ENCODE data around the gene NR2E1.

The NR2E1 gene

GRCh38 chr6:108123481-108123929 lies 42.3 kb upstream of the NR2E1 start:
- Histone ChIP-seq H3K4me3 (ENCODE audit: low read depth in 1 of 2, low read length in 2 of 2) (no peak overlapping the region), H3K9ac (ENCODE audit: low read depth in 1 of 2, low read length in 2 of 2) (no peak overlapping the region), H3K27ac (ENCODE audit: low read depth, low read length) (no peak overlapping the region), H3K27me3 (ENCODE audit: control insufficient read depth in 1 of 2, insufficient read depth in 2 of 2, low read length in 2 of 2) (peaks cover 51 to 88% of the 10 kb centered on the region in 2 donors), H3K4me1 (ENCODE audit: control insufficient read depth in 1 of 2, insufficient read depth in 2 of 2, low read length in 2 of 2) (peaks cover 11% of the 10 kb centered on the region in 2 donors), H3K36me3 (ENCODE audit: control insufficient read depth in 1 of 2, insufficient read depth in 2 of 2, low read length in 2 of 2) (no peaks in the 10 kb centered on the region), H3K9me3 (ENCODE audit: control insufficient read depth in 1 of 2, low read length in 2 of 2) (no peaks in the 10 kb centered on the region)

DNA sequence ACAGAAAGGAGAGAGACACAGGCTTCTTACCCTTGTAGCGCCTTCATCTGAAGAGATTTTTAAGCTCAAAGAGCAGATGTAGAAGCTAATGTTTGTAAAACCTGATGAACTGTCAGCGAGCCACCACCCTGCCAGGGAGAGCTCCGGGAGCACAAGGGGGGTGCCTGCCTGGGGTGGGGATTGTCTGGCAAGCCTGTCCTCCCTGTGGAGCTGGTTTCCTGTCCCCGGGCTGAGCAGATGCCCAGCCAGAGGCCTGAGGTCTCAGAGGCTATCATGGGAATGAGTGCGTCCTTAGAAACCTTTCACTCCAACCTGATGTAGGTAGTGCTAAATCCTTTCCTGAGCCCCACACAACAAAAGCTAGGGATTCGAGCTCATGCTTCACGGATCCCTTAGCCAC lies 41.9 kb upstream of the NR2E1 start:
- Histone ChIP-seq H3K36me3 (ENCODE audit: control insufficient read depth in 1 of 2, insufficient read depth in 2 of 2, low read length in 2 of 2) (no peaks in the 10 kb centered on the region), H3K9ac (ENCODE audit: low read depth in 1 of 2, low read length in 2 of 2) (no peak overlapping the region), H3K4me1 (ENCODE audit: control insufficient read depth in 1 of 2, insufficient read depth in 2 of 2, low read length in 2 of 2) (peaks cover 6% of the 10 kb centered on the region in 2 donors), H3K27ac (ENCODE audit: low read depth, low read length) (no peak overlapping the region), H3K4me3 (ENCODE audit: low read depth in 1 of 2, low read length in 2 of 2) (no peak overlapping the region), H3K9me3 (ENCODE audit: control insufficient read depth in 1 of 2, low read length in 2 of 2) (no peaks in the 10 kb centered on the region), H3K27me3 (ENCODE audit: control insufficient read depth in 1 of 2, insufficient read depth in 2 of 2, low read length in 2 of 2) (peaks cover 47 to 88% of the 10 kb centered on the region in 2 donors)

GRCh38 chr6:108127056-108127455 lies 38.8 kb upstream of the NR2E1 start:
- H3K27ac ChIP-seq (ENCODE audit: low read depth, low read length), result no peak overlapping the region
- H3K4me3 ChIP-seq (ENCODE audit: low read depth in 1 of 2, low read length in 2 of 2), result no peak overlapping the region
- no peaks in the 10 kb centered on the region for H3K36me3 ChIP-seq (ENCODE audit: control insufficient read depth in 1 of 2, insufficient read depth in 2 of 2, low read length in 2 of 2)
- H3K9me3 ChIP-seq (ENCODE audit: control insufficient read depth in 1 of 2, low read length in 2 of 2), result no peaks in the 10 kb centered on the region
- no peaks in the 10 kb centered on the region for H3K4me1 ChIP-seq (ENCODE audit: control insufficient read depth in 1 of 2, insufficient read depth in 2 of 2, low read length in 2 of 2)
- peaks cover 32 to 70% of the 10 kb centered on the region in 2 donors for H3K27me3 ChIP-seq (ENCODE audit: control insufficient read depth in 1 of 2, insufficient read depth in 2 of 2, low read length in 2 of 2)
- no peak overlapping the region for H3K9ac ChIP-seq (ENCODE audit: low read depth in 1 of 2, low read length in 2 of 2)

- Histone ChIP-seq H3K4me1 (ENCODE audit: control insufficient read depth in 1 of 2, insufficient read depth in 2 of 2, low read length in 2 of 2) (no peaks in the 10 kb centered on the region), H3K9me3 (ENCODE audit: control insufficient read depth in 1 of 2, low read length in 2 of 2) (no peaks in the 10 kb centered on the region), H3K4me3 (ENCODE audit: low read depth in 1 of 2, low read length in 2 of 2) (no peak overlapping the region), H3K27ac (ENCODE audit: low read depth, low read length) (no peak overlapping the region), H3K9ac (ENCODE audit: low read depth in 1 of 2, low read length in 2 of 2) (no peak overlapping the region), H3K36me3 (ENCODE audit: control insufficient read depth in 1 of 2, insufficient read depth in 2 of 2, low read length in 2 of 2) (no peaks in the 10 kb centered on the region), H3K27me3 (ENCODE audit: control insufficient read depth in 1 of 2, insufficient read depth in 2 of 2, low read length in 2 of 2) (peaks cover 34 to 67% of the 10 kb centered on the region in 2 donors)
Measured at GRCh38 chr6:108127826-108128225, 38.0 kb upstream of the NR2E1 start.

GRCh38 chr6:108130262-108130661 lies 35.6 kb upstream of the NR2E1 start:
- no peak overlapping the region for H3K4me3 ChIP-seq (ENCODE audit: low read depth in 1 of 2, low read length in 2 of 2)
- peaks cover 35 to 66% of the 10 kb centered on the region in 2 donors for H3K27me3 ChIP-seq (ENCODE audit: control insufficient read depth in 1 of 2, insufficient read depth in 2 of 2, low read length in 2 of 2)
- no peak overlapping the region for H3K9ac ChIP-seq (ENCODE audit: low read depth in 1 of 2, low read length in 2 of 2)
- peaks cover 0 to 16% of the 10 kb centered on the region in 2 donors for H3K4me1 ChIP-seq (ENCODE audit: control insufficient read depth in 1 of 2, insufficient read depth in 2 of 2, low read length in 2 of 2)
- H3K9me3 ChIP-seq (ENCODE audit: control insufficient read depth in 1 of 2, low read length in 2 of 2), result no peaks in the 10 kb centered on the region
- H3K36me3 ChIP-seq (ENCODE audit: control insufficient read depth in 1 of 2, insufficient read depth in 2 of 2, low read length in 2 of 2), result no peaks in the 10 kb centered on the region
- H3K27ac ChIP-seq (ENCODE audit: low read depth, low read length), result no peak overlapping the region

DNA sequence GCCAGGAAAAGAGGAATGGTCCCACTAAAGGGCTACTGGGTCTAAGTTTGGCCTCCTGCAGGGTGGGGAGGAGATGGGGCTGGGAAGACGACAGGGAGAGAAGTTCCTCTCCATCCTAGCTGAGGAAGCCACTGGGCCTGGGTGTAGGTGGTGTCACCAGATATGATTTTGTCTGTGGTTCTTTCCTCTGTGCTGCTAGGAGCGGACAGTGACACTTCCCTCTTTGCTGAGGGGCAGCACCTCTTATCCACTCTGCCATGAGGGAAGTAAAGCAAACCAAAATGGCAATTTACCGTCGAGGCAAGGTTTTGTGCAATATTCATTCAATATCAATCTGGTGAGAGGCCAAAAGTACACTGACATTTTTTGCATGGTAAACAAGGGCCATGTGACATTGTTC lies 33.0 kb upstream of the NR2E1 start:
- Histone ChIP-seq H3K9ac (ENCODE audit: low read depth in 1 of 2, low read length in 2 of 2) (no peak overlapping the region), H3K36me3 (ENCODE audit: control insufficient read depth in 1 of 2, insufficient read depth in 2 of 2, low read length in 2 of 2) (no peaks in the 10 kb centered on the region), H3K27ac (ENCODE audit: low read depth, low read length) (no peak overlapping the region), H3K4me3 (ENCODE audit: low read depth in 1 of 2, low read length in 2 of 2) (no peak overlapping the region), H3K4me1 (ENCODE audit: control insufficient read depth in 1 of 2, insufficient read depth in 2 of 2, low read length in 2 of 2) (peaks cover 0 to 16% of the 10 kb centered on the region in 2 donors), H3K27me3 (ENCODE audit: control insufficient read depth in 1 of 2, insufficient read depth in 2 of 2, low read length in 2 of 2) (peaks cover 38 to 54% of the 10 kb centered on the region in 2 donors), H3K9me3 (ENCODE audit: control insufficient read depth in 1 of 2, low read length in 2 of 2) (no peaks in the 10 kb centered on the region)

GRCh38 chr6:108133594-108134179 lies 32.1 kb upstream of the NR2E1 start:
- peaks cover 0 to 16% of the 10 kb centered on the region in 2 donors for H3K4me1 ChIP-seq (ENCODE audit: control insufficient read depth in 1 of 2, insufficient read depth in 2 of 2, low read length in 2 of 2)
- H3K36me3 ChIP-seq (ENCODE audit: control insufficient read depth in 1 of 2, insufficient read depth in 2 of 2, low read length in 2 of 2), result no peaks in the 10 kb centered on the region
- H3K27me3 ChIP-seq (ENCODE audit: control insufficient read depth in 1 of 2, insufficient read depth in 2 of 2, low read length in 2 of 2), result peaks cover 41 to 55% of the 10 kb centered on the region in 2 donors
- H3K27ac ChIP-seq (ENCODE audit: low read depth, low read length), result no peak overlapping the region
- H3K4me3 ChIP-seq (ENCODE audit: low read depth in 1 of 2, low read length in 2 of 2), result peak overlapping the region; percentile 61 to 66
- peak overlapping the region in 1 of 2 donors; percentile 35 for H3K9ac ChIP-seq (ENCODE audit: low read depth in 1 of 2, low read length in 2 of 2)
- H3K9me3 ChIP-seq (ENCODE audit: control insufficient read depth in 1 of 2, low read length in 2 of 2), result no peaks in the 10 kb centered on the region

- peak overlapping the region in 1 of 2 donors; percentile 66 for H3K4me3 ChIP-seq (ENCODE audit: low read depth in 1 of 2, low read length in 2 of 2)
- no peak overlapping the region for H3K9ac ChIP-seq (ENCODE audit: low read depth in 1 of 2, low read length in 2 of 2)
- peaks cover 41 to 48% of the 10 kb centered on the region in 2 donors for H3K27me3 ChIP-seq (ENCODE audit: control insufficient read depth in 1 of 2, insufficient read depth in 2 of 2, low read length in 2 of 2)
- H3K27ac ChIP-seq (ENCODE audit: low read depth, low read length), result no peak overlapping the region
- H3K9me3 ChIP-seq (ENCODE audit: control insufficient read depth in 1 of 2, low read length in 2 of 2), result no peaks in the 10 kb centered on the region
- H3K36me3 ChIP-seq (ENCODE audit: control insufficient read depth in 1 of 2, insufficient read depth in 2 of 2, low read length in 2 of 2), result no peaks in the 10 kb centered on the region
- peaks cover 0 to 16% of the 10 kb centered on the region in 2 donors for H3K4me1 ChIP-seq (ENCODE audit: control insufficient read depth in 1 of 2, insufficient read depth in 2 of 2, low read length in 2 of 2)
Measured at GRCh38 chr6:108134213-108134970, 31.4 kb upstream of the NR2E1 start.

DNA sequence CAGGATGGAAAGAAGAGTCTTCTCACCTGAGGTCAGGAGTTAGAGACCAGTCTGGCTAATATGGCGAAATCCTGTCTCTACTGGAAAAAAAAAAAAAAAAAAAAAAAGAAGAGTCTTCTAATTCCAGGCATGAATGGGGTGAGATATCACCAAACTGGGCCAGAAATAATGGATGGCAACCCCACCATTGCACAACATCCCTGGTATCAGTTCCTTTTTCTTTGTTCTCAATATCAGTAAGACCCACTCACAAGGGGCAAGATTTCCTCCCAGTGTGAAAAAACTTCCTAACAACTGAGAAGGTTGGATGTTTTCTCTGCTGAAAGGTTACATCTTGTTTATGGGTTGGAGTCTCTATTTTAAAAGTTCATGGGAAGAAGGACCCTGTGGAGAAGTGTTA lies 23.6 kb upstream of the NR2E1 start:
- Histone ChIP-seq H3K4me3 (ENCODE audit: low read depth in 1 of 2, low read length in 2 of 2) (no peak overlapping the region), H3K36me3 (ENCODE audit: control insufficient read depth in 1 of 2, insufficient read depth in 2 of 2, low read length in 2 of 2) (no peaks in the 10 kb centered on the region), H3K4me1 (ENCODE audit: control insufficient read depth in 1 of 2, insufficient read depth in 2 of 2, low read length in 2 of 2) (no peaks in the 10 kb centered on the region), H3K27me3 (ENCODE audit: control insufficient read depth in 1 of 2, insufficient read depth in 2 of 2, low read length in 2 of 2) (peaks cover 6 to 25% of the 10 kb centered on the region in 2 donors), H3K27ac (ENCODE audit: low read depth, low read length) (no peak overlapping the region), H3K9me3 (ENCODE audit: control insufficient read depth in 1 of 2, low read length in 2 of 2) (no peaks in the 10 kb centered on the region), H3K9ac (ENCODE audit: low read depth in 1 of 2, low read length in 2 of 2) (no peak overlapping the region)

DNA sequence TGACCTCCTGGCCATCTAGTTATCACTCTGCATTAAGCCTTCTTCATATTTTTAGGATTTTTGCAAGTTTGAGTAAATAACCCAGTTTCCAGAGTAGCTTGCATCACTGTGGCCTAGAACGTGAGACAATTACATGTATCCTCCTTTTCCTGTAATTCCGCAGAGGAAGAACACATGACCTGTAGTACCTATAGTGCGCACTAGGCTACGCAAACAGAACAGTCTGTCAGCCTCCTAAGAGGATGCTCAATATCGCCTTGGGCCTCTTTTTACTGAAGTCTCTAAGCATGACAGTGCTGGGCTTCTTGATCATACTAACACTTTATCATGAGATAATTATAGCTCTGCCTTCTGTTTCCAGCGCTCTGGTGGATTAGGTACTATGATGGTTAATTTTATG lies 20.2 kb upstream of the NR2E1 start:
- no peaks in the 10 kb centered on the region for H3K4me1 ChIP-seq (ENCODE audit: control insufficient read depth in 1 of 2, insufficient read depth in 2 of 2, low read length in 2 of 2)
- H3K9ac ChIP-seq (ENCODE audit: low read depth in 1 of 2, low read length in 2 of 2), result no peak overlapping the region
- H3K36me3 ChIP-seq (ENCODE audit: control insufficient read depth in 1 of 2, insufficient read depth in 2 of 2, low read length in 2 of 2), result no peaks in the 10 kb centered on the region
- no peak overlapping the region for H3K4me3 ChIP-seq (ENCODE audit: low read depth in 1 of 2, low read length in 2 of 2)
- H3K27ac ChIP-seq (ENCODE audit: low read depth, low read length), result no peak overlapping the region
- peaks cover 6 to 27% of the 10 kb centered on the region in 2 donors for H3K27me3 ChIP-seq (ENCODE audit: control insufficient read depth in 1 of 2, insufficient read depth in 2 of 2, low read length in 2 of 2)
- H3K9me3 ChIP-seq (ENCODE audit: control insufficient read depth in 1 of 2, low read length in 2 of 2), result no peaks in the 10 kb centered on the region
